Myometrial cell (primary cell): ENCODE data around the gene ZNF304. TPM values are rescaled to one million over a fixed set of nuclear protein-coding genes. Genes with fewer than 3 reads are reported as not detected.

Experiments used
- total RNA-seq: library from RNA; depleted of rRNA; stranded (reverse); fragments of >200 nt; gene quantifications from 2 replicates; pipeline ENCODE4 v1.2.3, GENCODE V29; 2015

Gene ZNF304
- total RNA-seq: 2.3 and 3.2 TPM in 2 replicates

DNA sequence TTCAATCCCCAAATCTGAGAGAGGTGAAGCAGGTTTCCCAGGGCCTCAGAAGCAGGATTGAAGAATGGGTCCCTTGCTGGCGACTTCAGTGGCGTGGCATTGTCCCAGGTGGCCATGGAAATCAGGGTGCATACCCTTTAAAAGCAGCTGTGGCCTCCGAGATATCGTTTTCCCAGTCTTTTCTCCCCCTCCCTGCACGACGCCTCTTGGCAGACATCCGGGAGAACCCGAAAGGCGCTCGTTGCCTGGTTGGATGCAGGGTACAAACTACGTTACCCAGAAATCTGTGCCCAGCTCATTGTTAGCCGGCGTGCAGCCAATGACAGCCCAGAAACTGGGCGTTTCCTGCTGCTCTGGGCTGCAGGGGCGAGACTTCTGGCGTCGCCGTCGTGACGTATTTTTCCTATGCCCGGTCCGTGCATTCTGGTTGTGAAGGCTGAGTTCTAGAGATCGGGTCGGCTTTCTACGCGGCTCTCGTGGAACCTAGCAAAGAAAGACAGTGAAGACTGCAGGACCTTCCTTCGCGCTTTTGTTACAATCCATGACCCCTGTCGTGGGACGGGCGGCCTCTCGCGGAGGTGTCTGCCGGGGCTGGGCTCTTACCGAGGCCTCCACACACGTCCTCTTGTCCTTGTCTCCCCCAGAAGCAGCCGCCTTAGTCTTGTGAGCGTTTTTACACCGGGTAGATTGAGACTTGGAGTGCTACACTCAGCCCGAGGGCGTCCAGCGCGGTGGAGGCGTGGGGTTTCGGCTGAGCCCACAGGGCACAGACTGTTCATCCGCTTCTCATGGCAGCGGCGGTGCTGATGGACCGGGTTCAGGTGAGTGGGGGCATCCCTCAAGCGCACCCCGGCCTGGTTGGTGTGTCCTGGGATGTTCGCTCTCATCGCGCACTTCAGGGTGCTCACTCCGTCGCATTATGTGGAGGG, at the start of gene ZNF304:
Gene ZNF304, plus strand, starts transcription at position 395 of the 929 bp plus-strand sequence. Its CDS starts 394 bp downstream, at position 789.

DNA sequence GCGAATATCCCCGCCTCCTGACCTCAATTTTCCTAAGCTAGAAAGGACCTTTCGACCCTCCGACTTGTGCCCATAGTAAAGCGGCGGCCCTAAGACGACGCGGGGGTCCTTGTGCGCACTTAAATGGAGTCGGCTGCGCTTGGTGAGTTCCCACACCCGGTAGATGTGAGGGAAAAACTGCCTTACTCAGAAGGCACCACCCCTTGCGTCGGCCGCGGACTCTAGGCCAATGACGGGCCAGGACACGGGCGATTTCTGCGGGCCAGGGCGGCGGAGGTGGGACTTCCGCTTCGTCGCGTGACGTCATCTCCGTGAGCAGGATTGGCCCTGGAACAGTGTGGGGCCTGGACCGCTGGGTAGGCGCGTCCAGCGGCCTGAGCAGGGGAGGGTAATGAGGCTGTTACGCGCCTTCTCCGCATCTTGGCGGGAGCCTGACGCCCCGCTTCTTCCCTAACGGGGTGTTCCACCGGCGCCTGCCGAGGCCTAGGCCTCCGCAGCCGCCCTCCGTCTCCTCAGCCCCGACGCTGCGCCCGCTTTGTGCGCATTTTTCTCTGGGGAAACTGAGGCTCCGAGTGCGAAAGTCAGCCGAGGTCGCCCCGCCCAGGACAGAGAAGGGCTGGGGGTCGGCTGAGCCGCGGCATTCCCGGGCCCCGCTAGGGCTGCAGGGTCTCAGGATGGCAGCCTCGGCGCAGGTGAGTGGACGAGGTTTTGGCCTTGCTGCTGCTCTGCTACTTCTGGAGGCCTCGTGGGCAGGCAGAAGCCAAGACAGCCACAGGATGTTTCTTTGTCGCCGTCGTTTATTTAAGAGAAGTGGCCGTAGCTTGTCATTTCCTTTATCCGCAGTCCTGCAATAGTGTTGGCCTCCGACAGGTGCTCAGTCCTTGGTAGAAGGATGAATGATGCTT, 30.6 kb upstream of the ZNF304 start, which contains the start of gene ZNF543:
Gene ZNF543, plus strand, starts transcription at position 293 of the 905 bp plus-strand sequence. Its CDS starts 382 bp downstream, at position 675.

DNA sequence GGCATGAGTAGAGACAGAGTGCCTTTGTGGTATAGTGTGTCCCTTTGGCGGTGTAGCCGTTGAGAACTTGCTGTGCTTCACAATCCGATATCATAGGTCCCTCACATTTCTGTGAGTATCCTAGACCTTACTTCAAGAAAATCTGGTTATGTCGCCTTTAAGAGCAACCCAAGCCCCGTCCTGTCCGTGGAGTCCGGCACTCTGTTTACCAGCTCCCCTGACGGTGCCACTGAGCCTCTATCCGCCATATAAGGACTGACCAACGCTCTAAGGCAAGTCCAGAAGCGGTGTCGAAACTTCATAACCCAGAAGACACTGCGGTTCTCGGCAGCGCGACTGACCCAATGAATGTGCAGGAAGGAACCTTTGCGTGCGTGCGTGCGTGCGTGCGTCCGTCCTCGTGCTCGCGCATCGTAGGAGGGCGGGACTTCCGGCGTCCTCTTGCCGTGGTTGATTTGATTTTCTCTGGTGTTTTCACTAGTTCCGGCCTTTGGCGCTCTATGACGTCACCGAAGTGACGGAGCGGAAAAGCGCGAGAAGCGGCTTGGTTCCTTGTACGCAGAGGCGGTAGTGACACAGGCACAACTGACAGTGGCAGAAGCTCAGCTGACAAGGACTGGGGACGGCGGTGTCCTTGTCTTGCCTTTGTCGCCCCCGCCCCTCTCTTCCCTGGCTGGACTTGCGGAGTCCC, 12.1 kb downstream of the ZNF304 start, which contains the start of the genes TRAPPC2B and ZNF547:
Gene TRAPPC2B, plus strand, starts transcription at position 555 of the 691 bp plus-strand sequence. CDS start 1,283 bp downstream, outside the sequence.
Gene ZNF547, plus strand, starts transcription at position 555 of the 691 bp plus-strand sequence. CDS start 5,005 bp downstream, outside the sequence.

DNA sequence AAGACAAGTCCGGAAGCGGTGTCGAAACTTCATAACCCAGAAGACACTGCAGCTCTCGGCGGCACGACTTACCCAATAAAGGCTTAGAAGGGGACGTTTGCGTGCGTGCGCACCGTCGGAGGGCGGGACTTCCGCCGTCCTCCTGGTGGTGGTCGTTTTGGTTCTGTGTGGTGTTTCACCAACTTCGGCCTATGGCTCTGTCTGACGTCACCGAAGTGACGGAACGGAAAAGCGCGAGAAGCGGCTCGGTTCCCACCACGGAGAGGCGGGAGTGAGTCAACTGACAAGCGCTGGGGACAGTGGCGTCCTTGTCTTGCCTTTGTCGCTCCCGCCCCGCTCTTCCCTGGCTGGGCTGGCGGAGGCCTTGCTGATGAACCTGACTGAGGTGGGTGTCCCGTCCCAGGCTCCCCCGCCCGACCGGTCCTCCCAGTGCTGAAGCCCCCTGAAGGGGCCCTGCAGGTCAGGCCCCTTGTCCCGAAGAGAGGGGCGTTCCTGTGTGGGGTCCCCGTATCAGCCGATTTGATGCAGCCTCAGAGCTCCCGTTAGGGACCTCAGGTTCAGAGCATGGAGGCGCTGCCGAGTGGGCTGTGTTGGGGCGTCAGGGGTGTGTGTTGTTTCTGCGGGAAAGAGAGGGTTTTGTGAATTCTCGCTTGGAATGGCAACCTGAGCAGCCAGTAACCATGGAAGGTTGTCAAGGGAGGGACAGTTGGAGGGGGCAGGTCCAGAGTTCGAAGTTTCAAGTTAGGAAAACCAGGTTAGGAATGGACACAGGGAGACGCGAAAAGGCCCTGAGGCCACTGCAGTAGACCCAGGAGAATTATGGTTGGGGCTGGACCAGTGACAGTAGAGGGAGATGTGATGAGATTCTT, 38.9 kb downstream of the ZNF304 start, which contains the start of gene ZNF548:
Gene ZNF548, plus strand, starts transcription at position 125 of the 869 bp plus-strand sequence. Its CDS starts 246 bp downstream, at position 371.

Other genes starting within 250 kb of the ZNF304 start
- gene USP29, start 231.3 kb upstream of the ZNF304 start, total RNA-seq: not detected in 2 replicates
- gene ZIM3, start 206.1 kb upstream of the ZNF304 start, total RNA-seq: not detected in 2 replicates
- gene DUXA, start 183.8 kb upstream of the ZNF304 start, total RNA-seq: not detected in 2 replicates
- gene ZNF264, start 159.8 kb upstream of the ZNF304 start, total RNA-seq: 10.7 and 12.1 TPM in 2 replicates
- gene AURKC, start 120.2 kb upstream of the ZNF304 start, total RNA-seq: 0.18 and 0.58 TPM in 2 replicates
- 4.3 and 5.7 TPM in 2 replicates for gene ZNF805, start 110.6 kb upstream of the ZNF304 start, total RNA-seq
- gene ZNF460, start 70.8 kb upstream of the ZNF304 start, total RNA-seq: 10.5 and 16.4 TPM in 2 replicates
- gene ZNF543, start 30.8 kb upstream of the ZNF304 start, total RNA-seq: 2.0 and 2.7 TPM in 2 replicates
- 23.2 and 34.6 TPM in 2 replicates for gene TRAPPC2B, start 12.3 kb downstream of the ZNF304 start, total RNA-seq
- 2.1 and 2.6 TPM in 2 replicates for gene ZNF547, start 12.3 kb downstream of the ZNF304 start, total RNA-seq
- 5.8 and 10.3 TPM in 2 replicates for gene ZNF548, start 38.6 kb downstream of the ZNF304 start, total RNA-seq
- 0.86 and 5.8 TPM in 2 replicates for gene ZNF17, start 59.9 kb downstream of the ZNF304 start, total RNA-seq
- gene ZNF749, start 84.1 kb downstream of the ZNF304 start, total RNA-seq: 1.4 and 2.9 TPM in 2 replicates
- gene VN1R1, start 105.9 kb downstream of the ZNF304 start, total RNA-seq: not detected in 2 replicates
- gene ZNF772, start 126.3 kb downstream of the ZNF304 start, total RNA-seq: 4.4 and 4.9 TPM in 2 replicates
- 4.6 and 6.7 TPM in 2 replicates for gene ZNF419, start 136.5 kb downstream of the ZNF304 start, total RNA-seq
- 5.7 and 7.5 TPM in 2 replicates for gene ZNF773, start 148.7 kb downstream of the ZNF304 start, total RNA-seq
- gene ZNF549, start 176.1 kb downstream of the ZNF304 start, total RNA-seq: 2.7 and 2.9 TPM in 2 replicates
- 0.86 and 1.8 TPM in 2 replicates for gene ZNF550, start 208.6 kb downstream of the ZNF304 start, total RNA-seq
- 2.5 and 3.2 TPM in 2 replicates for gene ZNF416, start 227.6 kb downstream of the ZNF304 start, total RNA-seq
- 1.8 and 2.6 TPM in 2 replicates for gene ZIK1, start 232.9 kb downstream of the ZNF304 start, total RNA-seq
- gene ZNF530, start 248.6 kb downstream of the ZNF304 start, total RNA-seq: 2.5 and 3.2 TPM in 2 replicates